ENCODE data around the gene NFIB. TPM values are rescaled to one million over a fixed set of nuclear protein-coding genes. Genes with fewer than 3 reads are reported as not detected.

The NFIB gene
- total and polyA plus RNA-seq, 2 experiments from 2014 or later = 5.3 to 6.0 TPM

GRCh38 chr9:14271093-14271673 lies 42.8 kb downstream of the NFIB start:
- Histone ChIP-seq H3K27ac (no peak overlapping the region), H3K9me3 (ENCODE audit: low read depth) (no peaks in the 10 kb centered on the region), H3K4me3 (no peak overlapping the region), H3K79me2 (ENCODE audit: insufficient read depth) (no peaks in the 10 kb centered on the region), H3K4me1 (ENCODE audit: insufficient read depth) (peaks cover 9% of the 10 kb centered on the region), H3K27me3 (replicated peaks; ENCODE audit: insufficient read depth) (no peaks in the 10 kb centered on the region), H3F3A (ENCODE audit: insufficient read depth) (no peaks in the 10 kb centered on the region), H3K4me2 (ENCODE audit: unreplicated experiment) (peak overlapping the region; percentile 16), H2AFZ (no peak overlapping the region), H3K9ac (no peak overlapping the region), H3K9me2 (ENCODE audit: insufficient read depth) (no peaks in the 10 kb centered on the region), H3K36me3 (ENCODE audit: low read depth) (no peaks in the 10 kb centered on the region), H4K20me1 (ENCODE audit: insufficient read depth) (no peaks in the 10 kb centered on the region)
- in situ Hi-C loops (cut with MboI) = no loop called here
- TF ChIP-seq EZH2 (IDR thresholded peaks at IDR 0.05; ENCODE audit: insufficient read depth, poor library complexity, severe bottlenecking) = no peak
- WGBS, 2 experiments (ENCODE audit: low coverage in 1 of 2, low lambda C conversion rate in 2 of 2, missing lambda C conversion rate in 2 of 2) = 35 to 38% methylated on average over 6 to 7 of the region's 7 CpGs
- DNase-seq = peak; percentile 19

- Histone ChIP-seq H3K4me3 (no peak overlapping the region), H3K9me2 (ENCODE audit: insufficient read depth) (no peaks in the 10 kb centered on the region), H2AFZ (no peak overlapping the region), H3K4me2 (ENCODE audit: unreplicated experiment) (no peak overlapping the region), H3K36me3 (ENCODE audit: low read depth) (no peaks in the 10 kb centered on the region), H3F3A (ENCODE audit: insufficient read depth) (no peaks in the 10 kb centered on the region), H4K20me1 (ENCODE audit: insufficient read depth) (no peaks in the 10 kb centered on the region), H3K4me1 (ENCODE audit: insufficient read depth) (peaks cover 9% of the 10 kb centered on the region), H3K27me3 (replicated peaks; ENCODE audit: insufficient read depth) (no peaks in the 10 kb centered on the region), H3K9ac (no peak overlapping the region), H3K9me3 (ENCODE audit: low read depth) (no peaks in the 10 kb centered on the region), H3K79me2 (ENCODE audit: insufficient read depth) (no peaks in the 10 kb centered on the region), H3K27ac (no peak overlapping the region)
- TF ChIP-seq EZH2phosphoT487 (IDR thresholded peaks at IDR 0.05; ENCODE audit: insufficient read depth, low read depth) = no peak
- TF ChIP-seq EZH2 (IDR thresholded peaks at IDR 0.05; ENCODE audit: insufficient read depth, poor library complexity, severe bottlenecking) = no peak
- 50 to 51% methylated on average over 4 of the region's 4 CpGs for WGBS, 2 experiments (ENCODE audit: low coverage in 1 of 2, low lambda C conversion rate in 2 of 2, missing lambda C conversion rate in 2 of 2)
- in situ Hi-C loops (cut with MboI) = no loop called here
- peak; percentile 30 for DNase-seq
These were observed 43.4 kb downstream of the NFIB start for GRCh38 chr9:14270358-14271092.

GRCh38 chr9:14269916-14270315 lies 44.0 kb downstream of the NFIB start:
- Histone ChIP-seq H3K9ac (no peak overlapping the region), H3K4me2 (ENCODE audit: unreplicated experiment) (no peak overlapping the region), H3K9me3 (ENCODE audit: low read depth) (no peaks in the 10 kb centered on the region), H3K27ac (no peak overlapping the region), H3F3A (ENCODE audit: insufficient read depth) (no peaks in the 10 kb centered on the region), H4K20me1 (ENCODE audit: insufficient read depth) (no peaks in the 10 kb centered on the region), H3K27me3 (replicated peaks; ENCODE audit: insufficient read depth) (no peaks in the 10 kb centered on the region), H3K9me2 (ENCODE audit: insufficient read depth) (no peaks in the 10 kb centered on the region), H2AFZ (no peak overlapping the region), H3K36me3 (ENCODE audit: low read depth) (no peaks in the 10 kb centered on the region), H3K4me3 (no peak overlapping the region), H3K79me2 (ENCODE audit: insufficient read depth) (no peaks in the 10 kb centered on the region), H3K4me1 (ENCODE audit: insufficient read depth) (peaks cover 9% of the 10 kb centered on the region)
- no peak for TF ChIP-seq EZH2phosphoT487 (IDR thresholded peaks at IDR 0.05; ENCODE audit: insufficient read depth, low read depth)
- no peak for TF ChIP-seq EZH2 (IDR thresholded peaks at IDR 0.05; ENCODE audit: insufficient read depth, poor library complexity, severe bottlenecking)
- in situ Hi-C loops (cut with MboI) = no loop called here
- DNase-seq = no peak

GRCh38 chr9:14263707-14264483 lies 50.0 kb downstream of the NFIB start:
- Histone ChIP-seq H3K79me2 (ENCODE audit: insufficient read depth) (no peaks in the 10 kb centered on the region), H3K4me1 (ENCODE audit: insufficient read depth) (peaks cover 15% of the 10 kb centered on the region), H4K20me1 (ENCODE audit: insufficient read depth) (no peaks in the 10 kb centered on the region), H3K27me3 (replicated peaks; ENCODE audit: insufficient read depth) (no peaks in the 10 kb centered on the region), H3F3A (ENCODE audit: insufficient read depth) (0 out of 2 replicates have a peak, but pooled peaks cover 3% of the 10 kb centered on the region), H3K9ac (no peak overlapping the region), H3K4me2 (ENCODE audit: unreplicated experiment) (no peak overlapping the region), H3K9me2 (ENCODE audit: insufficient read depth) (no peaks in the 10 kb centered on the region), H3K4me3 (no peak overlapping the region), H3K9me3 (ENCODE audit: low read depth) (no peaks in the 10 kb centered on the region), H3K36me3 (ENCODE audit: low read depth) (no peaks in the 10 kb centered on the region), H3K27ac (no peak overlapping the region), H2AFZ (no peak overlapping the region)
- TF ChIP-seq EZH2 (IDR thresholded peaks at IDR 0.05; ENCODE audit: insufficient read depth, poor library complexity, severe bottlenecking) = no peak
- TF ChIP-seq EZH2phosphoT487 (IDR thresholded peaks at IDR 0.05; ENCODE audit: insufficient read depth, low read depth) = no peak
- no peak for DNase-seq
- 82% methylated on average over 7 of the region's 7 CpGs for WGBS, 2 experiments (ENCODE audit: low coverage in 1 of 2, low lambda C conversion rate in 2 of 2, missing lambda C conversion rate in 2 of 2)
- in situ Hi-C loops (cut with MboI) = no loop called here

Data from GM23248 (cell line).